IMR-90 (cell line): ENCODE results near the gene TCTA. TPM values are rescaled to one million over a fixed set of nuclear protein-coding genes. Genes with fewer than 3 reads are reported as not detected.
A peak's percentile ranks its signal among the peaks of the same experiment; 100 is the strongest.

Source experiments
- ATAC-seq: fragments of 200-7000 bp; cut with Tn5 transposase; 2 replicates; pipeline ENCODE4 v1.9.1; 2020; ENCODE audit warnings: low read depth, mild to moderate bottlenecking, moderate library complexity
- BruUV-seq: library from RNA; stranded (reverse); fragments of 400-500 nt; replicated peaks from 2 replicates; lab custom pipeline; 2021; lab: Mats Ljungman, UMichigan
- CTCF ChIA-PET: fragments of 300-600 bp; formaldehyde crosslinking; extraction: SDS; loops from one replicate; lab custom pipeline; 2021; ENCODE audit warnings: antibody characterized with exemption; lab: Yijun Ruan, JAX
- POLR2A ChIA-PET: fragments of 300-600 bp; sonication (Branson Sonifier 250); formaldehyde crosslinking; loops from one replicate; lab custom pipeline; 2022; ENCODE audit warnings: antibody characterized with exemption; ENCODE audit not compliant: unreplicated experiment; lab: Charles Lee
- DNase-seq: peaks from one replicate; pipeline ENCODE4 v3.0.0; 2013
- H2AFZ ChIP-seq: replicated peaks from 2 replicates; pipeline ENCODE3; 2013; ENCODE audit warnings: low read length, mild to moderate bottlenecking; ENCODE audit not compliant: poor library complexity
- H2AK5ac ChIP-seq: 2 replicates; pipeline ENCODE4 v1.6.1; 2013; ENCODE audit warnings: low read depth, low read length, inconsistent platforms
- H2AK9ac ChIP-seq: replicated peaks from 2 replicates; pipeline ENCODE3; 2013; ENCODE audit warnings: mild to moderate bottlenecking, low read depth, low read length, moderate library complexity; ENCODE audit not compliant: poor library complexity
- H2BK120ac ChIP-seq: 2 replicates; pipeline ENCODE4 v1.6.1; 2013; ENCODE audit warnings: low read depth, low read length, inconsistent platforms
- H2BK15ac ChIP-seq: 3 replicates; pipeline ENCODE4 v1.6.1; 2013; ENCODE audit warnings: low read depth, low read length, inconsistent platforms
- H2BK20ac ChIP-seq: 2 replicates; pipeline ENCODE4 v1.6.1; 2013; ENCODE audit warnings: low read depth, mild to moderate bottlenecking, inconsistent platforms, low read length, moderate library complexity
- H2BK5ac ChIP-seq: 2 replicates; pipeline ENCODE4 v1.6.1; 2013; ENCODE audit warnings: mild to moderate bottlenecking, low read depth, low read length, inconsistent platforms; ENCODE audit not compliant: poor library complexity, severe bottlenecking
- H3K14ac ChIP-seq: replicated peaks from 2 replicates; pipeline ENCODE4 v1.6.1; 2013; ENCODE audit warnings: low read depth, low read length, inconsistent platforms
- H3K18ac ChIP-seq: 2 replicates; pipeline ENCODE4 v1.6.1; 2013; ENCODE audit warnings: low read depth, low read length, control low read depth
- H3K23ac ChIP-seq: 2 replicates; pipeline ENCODE4 v1.6.1; 2013; ENCODE audit warnings: low read depth, low read length, inconsistent platforms
- H3K27ac ChIP-seq: 2 replicates; pipeline ENCODE4 v1.5.1; 2013; ENCODE audit warnings: mild to moderate bottlenecking, control low read depth, low read length; ENCODE audit not compliant: insufficient read depth
- H3K27me3 ChIP-seq: 2 replicates; pipeline ENCODE4 v1.6.1; 2013; ENCODE audit warnings: low read length; ENCODE audit not compliant: control insufficient read depth, insufficient read depth
- H3K36me3 ChIP-seq: 2 replicates; pipeline ENCODE4 v1.6.1; 2013; ENCODE audit warnings: low read length, mixed read lengths; ENCODE audit not compliant: control insufficient read depth, insufficient read depth
- H3K4ac ChIP-seq: 2 replicates; pipeline ENCODE4 v1.6.1; 2013; ENCODE audit warnings: low read depth, low read length, inconsistent platforms
- H3K4me1 ChIP-seq: 2 replicates; pipeline ENCODE4 v1.6.1; 2013; ENCODE audit warnings: low read length, mixed read lengths; ENCODE audit not compliant: control insufficient read depth, insufficient read depth
- H3K4me2 ChIP-seq: 2 replicates; pipeline ENCODE4 v1.6.1; 2013; ENCODE audit warnings: low read depth, mild to moderate bottlenecking, control low read depth, low read length, moderate library complexity
- H3K4me3 ChIP-seq: 2 replicates; pipeline ENCODE4 v1.5.1; 2013; ENCODE audit warnings: low read depth, mild to moderate bottlenecking, control low read depth, low read length, moderate library complexity; ENCODE audit not compliant: insufficient read depth
- H3K56ac ChIP-seq: 2 replicates; pipeline ENCODE4 v1.6.1; 2013; ENCODE audit warnings: low read length, inconsistent platforms; ENCODE audit not compliant: insufficient read depth; ENCODE audit errors: extremely low read depth
- H3K79me1 ChIP-seq, 2 experiments: 2 replicates each; pipeline ENCODE4 v1.6.1; 2013; ENCODE audit warnings: low read length in 2 of 2, inconsistent platforms in 1 of 2, low read depth in 1 of 2
- H3K9ac ChIP-seq: 2 replicates; pipeline ENCODE4 v1.6.1; 2013; ENCODE audit warnings: low read depth, low read length, control low read depth
- H3K9me1 ChIP-seq: 2 replicates; pipeline ENCODE4 v1.6.1; 2013; ENCODE audit warnings: low read length, inconsistent platforms; ENCODE audit not compliant: insufficient read depth
- H3K9me3 ChIP-seq: 2 replicates; pipeline ENCODE4 v1.6.1; 2013; ENCODE audit warnings: low read length; ENCODE audit not compliant: control insufficient read depth, insufficient read depth
- H4K20me1 ChIP-seq: 2 replicates; pipeline ENCODE4 v1.6.1; 2013; ENCODE audit warnings: low read length, inconsistent platforms; ENCODE audit not compliant: insufficient read depth
- H4K5ac ChIP-seq: 2 replicates; pipeline ENCODE4 v1.6.1; 2013; ENCODE audit warnings: mild to moderate bottlenecking, low read depth, low read length, control low read depth
- H4K8ac ChIP-seq, 2 experiments: 2 replicates each; pipeline ENCODE4 v1.6.1; 2013; ENCODE audit warnings: low read depth in 2 of 2, low read length in 2 of 2, control low read depth in 1 of 2, inconsistent platforms in 1 of 2
- H4K91ac ChIP-seq: 2 replicates; pipeline ENCODE4 v1.6.1; 2013; ENCODE audit warnings: low read depth, low read length, inconsistent platforms; ENCODE audit not compliant: insufficient read depth
- BHLHE40 ChIP-seq: fragments of 150-350 bp; IDR thresholded peaks from 2 replicates; pipeline ENCODE4 v1.6.1; 2016; ENCODE audit warnings: mild to moderate bottlenecking, low read depth, low read length
- CTCF ChIP-seq: conservative IDR thresholded peaks from 2 replicates; pipeline ENCODE4 v1.5.1; 2012; ENCODE audit warnings: mild to moderate bottlenecking, low read depth, low read length, improper control_type of control experiment
- ELK1 ChIP-seq: fragments of 150-350 bp; IDR thresholded peaks from 2 replicates; pipeline ENCODE4 v1.6.1; 2016; ENCODE audit warnings: low read depth, mild to moderate bottlenecking, low read length, moderate library complexity, borderline replicate concordance
- FOS ChIP-seq: fragments of 150-350 bp; IDR thresholded peaks from 2 replicates; pipeline ENCODE4 v1.6.1; 2016; ENCODE audit warnings: low read depth, low read length
- MAFK ChIP-seq: IDR thresholded peaks from 2 replicates; pipeline ENCODE4 v1.6.1; 2012; ENCODE audit warnings: low read depth, low read length, improper control_type of control experiment
- MAZ ChIP-seq: IDR thresholded peaks from 2 replicates; pipeline ENCODE4 v1.6.1; 2012; ENCODE audit warnings: low read depth, mild to moderate bottlenecking, low read length, improper control_type of control experiment, moderate library complexity, borderline replicate concordance
- RAD21 ChIP-seq: IDR thresholded peaks from 2 replicates; pipeline ENCODE4 v1.6.1; 2012; ENCODE audit warnings: low read length, improper control_type of control experiment
- RCOR1 ChIP-seq: IDR thresholded peaks from 2 replicates; pipeline ENCODE4 v1.6.1; 2012; ENCODE audit warnings: mild to moderate bottlenecking, low read length, improper control_type of control experiment; ENCODE audit not compliant: insufficient replicate concordance
- USF2 ChIP-seq: fragments of 150-350 bp; IDR thresholded peaks from 2 replicates; pipeline ENCODE4 v1.6.1; 2017; ENCODE audit warnings: mild to moderate bottlenecking, antibody characterized with exemption, low read length, low read depth
- WGBS, 2 experiments: methylation state at CpG; one replicate each; pipeline versions ENCODE4 v1.1.5 to v1.1.7; 2013; ENCODE audit warnings: missing lambda C conversion rate in 2 of 2; ENCODE audit not compliant: insufficient read length in 1 of 2; ENCODE audit errors: extremely low coverage in 2 of 2; 5-methylcytosine and 5-hydroxymethylcytosine counted together
- dilution Hi-C: fragments of 300-500 bp; cut with HindIII; formaldehyde crosslinking; loops from one replicate; pipeline ENCODE4 v1.14.3; 2018; ENCODE audit warnings: low sequenced_read_pairs; ENCODE audit not compliant: unreplicated experiment
- in situ Hi-C: fragments of 300-500 bp; cut with MboI; formaldehyde crosslinking; loops from 3 replicates; pipeline ENCODE4 v1.14.3; 2019; ENCODE audit warnings: low sequenced_read_pairs, inconsistent platforms, mixed read lengths
- intact Hi-C: fragments of 100-400 bp; cut with micrococcal nuclease; formaldehyde crosslinking; loops from 2 replicates; pipeline ENCODE4 v1.10.0; 2022
- polyA plus RNA-seq, 3 experiments: library from polyadenylated mRNA; depleted of rRNA; stranded (reverse); fragments of >200 nt; gene quantifications; 2 replicates each; pipeline ENCODE4 v1.2.3, GENCODE V29; 2012; ENCODE audit warnings: low replicate concordance in 1 of 3
- total RNA-seq: library from RNA; depleted of rRNA; stranded (reverse); fragments of >200 nt; gene quantifications from 2 replicates; pipeline ENCODE4 v1.2.3, GENCODE V29; 2012

TCTA gene
- total and polyA plus RNA-seq, 2 of the 4 experiments (the other 2 are of a cell fraction): 15.1 to 46.6 TPM

GRCh38 chr3:49413338-49413734 lies 1.1 kb downstream of the TCTA start:
- peak overlapping the region; percentile 94; the same call in 1 of the 2 replicates for H3K9ac ChIP-seq
- H3K18ac ChIP-seq: no peak overlapping the region
- TF ChIP-seq BHLHE40 (no peak), MAZ (no peak), ELK1 (no peak), FOS (no peak), USF2 (no peak), CTCF (no peak), RCOR1 (no peak), RAD21 (no peak), MAFK (no peak)
- H3K4me1 ChIP-seq: peaks cover 9% of the 10 kb centered on the region
- in situ Hi-C loops: loop anchor here (5.0 kb wide), 1 partner anchor 61 kb away; no protein-coding TSS in a partner anchor
- peaks cover 12 to 56% of the 10 kb centered on the region in 2 experiments; a peak in 3 of 4 replicates for H3K79me1 ChIP-seq
- intact Hi-C loops: loop anchor here (5.0 kb wide), 1 partner anchor 259 kb away; the partner anchor contains the start of gene APEH
- H3K4ac ChIP-seq: peak overlapping the region; percentile 98
- no TSS peak for BruUV-seq
- peak overlapping the region; percentile 97 for H4K91ac ChIP-seq
- ChIA-PET POLR2A (no interaction called here), CTCF (no interaction called here)
- H3K9me1 ChIP-seq: peaks cover 31% of the 10 kb centered on the region
- H2AK9ac ChIP-seq: peak overlapping the region; percentile 99
- H3K56ac ChIP-seq: no peak overlapping the region
- no peaks in the 10 kb centered on the region for H3K9me3 ChIP-seq
- no peak for DNase-seq
- H3K27me3 ChIP-seq: no peaks in the 10 kb centered on the region
- 0 out of 3 replicates have a peak overlapping the region, but pooled peaks have one; percentile 34 for H2BK15ac ChIP-seq
- WGBS, 2 experiments: 100% methylated on average over 2 of the region's 6 CpGs; no CpG with 5 or more reads in 1 of the 2 experiments
- peak overlapping the region; percentile 98 for H3K14ac ChIP-seq
- peak overlapping the region; percentile 96 for H3K4me2 ChIP-seq
- H3K23ac ChIP-seq: peak overlapping the region; percentile 91
- H2BK120ac ChIP-seq: no peak overlapping the region
- H4K20me1 ChIP-seq: peaks cover 30% of the 10 kb centered on the region
- H2BK5ac ChIP-seq: peak overlapping the region; percentile 88
- H2AK5ac ChIP-seq: peak overlapping the region; percentile 100
- H3K27ac ChIP-seq: no peak overlapping the region
- H3K4me3 ChIP-seq: peak overlapping the region; percentile 67
- H3K36me3 ChIP-seq: peaks cover 27% of the 10 kb centered on the region
- ATAC-seq: no peak
- dilution Hi-C loops: no loop called here
- no peak overlapping the region for H2BK20ac ChIP-seq
- H4K8ac ChIP-seq: peak overlapping the region; percentile 95 to 97; a peak in 3 of 4 replicates
- H4K5ac ChIP-seq: 0 out of 2 replicates have a peak overlapping the region, but pooled peaks have one; percentile 81
- H2AFZ ChIP-seq: peak overlapping the region; percentile 93
